M059J (cell line): ENCODE measurements around the gene ZSWIM5. TPM values are rescaled to one million over a fixed set of nuclear protein-coding genes. Genes with fewer than 3 reads are reported as not detected.
"Not testable (repeated sequence)": the region's sequence is repeated elsewhere in the genome, so short reads cannot be mapped to it uniquely, and the experiment has no call there.

Experiments used
- DNase-seq: peaks from one replicate; pipeline ENCODE4 v3.0.0-alpha.2; 2012; ENCODE audit warnings: low read depth
- total RNA-seq: library from RNA; depleted of rRNA; stranded (reverse); fragments of >200 nt; shearing (Covaris generic); gene quantifications from 2 replicates; pipeline ENCODE4 v1.2.3, GENCODE V29; 2014

The ZSWIM5 gene
- total RNA-seq, 1 experiment from 2014 or later: 0.49 TPM

- peak; percentile 40 for DNase-seq
Measured at GRCh38 chr1:45205011-45205909, 1.1 kb downstream of the ZSWIM5 start.

DNA sequence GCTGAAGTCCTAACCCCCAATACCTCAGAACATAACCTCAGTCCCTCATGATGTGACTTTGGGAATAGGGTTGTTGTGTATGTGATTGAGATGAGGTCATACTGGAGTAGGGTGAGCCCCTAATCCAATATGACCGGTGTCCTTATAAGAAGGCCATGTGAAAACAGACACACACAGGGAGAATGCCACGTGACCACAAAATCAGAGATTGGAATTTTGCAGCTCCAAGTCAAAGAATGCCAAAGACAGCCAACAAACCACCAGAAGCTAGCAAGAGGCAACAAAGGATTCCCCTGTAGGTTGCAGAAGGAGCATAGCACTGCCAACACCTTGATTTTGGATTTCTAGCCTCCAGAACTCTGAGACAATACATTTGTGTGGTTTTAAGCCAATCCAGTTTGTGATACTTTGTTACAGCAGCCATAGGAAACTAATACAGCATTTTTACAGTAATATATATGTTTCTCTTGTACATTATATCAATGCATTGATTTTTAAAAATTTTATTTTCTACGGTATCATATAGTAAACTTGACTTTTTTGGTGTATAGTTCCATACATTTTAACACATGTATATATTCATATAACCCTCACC is 5.4 kb downstream of the ZSWIM5 start:
- peak; percentile 24 for DNase-seq

DNA sequence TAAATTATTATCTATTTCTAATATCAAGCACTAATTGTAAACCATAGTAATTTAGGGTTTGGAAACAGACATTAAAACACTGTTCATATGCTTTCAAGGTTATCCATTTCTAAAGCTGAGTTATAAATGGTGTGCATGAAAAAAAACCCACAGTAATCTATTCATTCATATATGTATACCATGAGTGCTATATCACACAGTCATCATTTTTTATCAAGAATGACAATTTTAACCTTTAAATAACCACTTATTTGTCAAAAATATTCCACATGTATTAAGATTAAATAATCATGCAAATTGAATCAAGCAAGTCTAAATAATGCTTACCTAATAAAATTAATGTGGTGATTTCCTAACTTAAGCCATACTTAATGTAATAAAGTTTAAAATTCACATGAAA is 6.0 kb downstream of the ZSWIM5 start:
- no peak for DNase-seq

GRCh38 chr1:45198185-45198584 is 8.2 kb downstream of the ZSWIM5 start:
- no peak for DNase-seq

GRCh38 chr1:45196863-45197262 is 9.5 kb downstream of the ZSWIM5 start:
- DNase-seq: no peak

DNA sequence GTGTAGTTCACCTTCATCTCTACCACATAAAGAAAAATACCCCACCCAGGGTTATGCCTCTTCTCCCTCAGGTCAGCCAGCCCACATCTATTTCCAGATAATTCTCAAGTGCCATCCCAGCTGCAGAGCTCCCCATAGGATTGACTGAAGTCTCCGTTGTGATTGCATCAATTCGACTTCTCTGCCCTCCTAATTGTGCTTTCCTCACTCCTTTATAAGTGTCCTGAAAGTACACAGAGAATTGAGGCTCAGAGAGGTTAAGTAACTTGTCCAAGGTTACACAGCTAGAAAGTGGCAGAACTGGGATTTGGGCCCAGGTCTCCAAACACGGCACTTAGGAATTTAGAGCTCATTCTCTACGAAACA is 15.0 kb downstream of the ZSWIM5 start:
- no peak for DNase-seq

- peak; percentile 31 for DNase-seq
Measured at GRCh38 chr1:45187725-45188124, 18.7 kb downstream of the ZSWIM5 start.

GRCh38 chr1:45179918-45180519 is 26.4 kb downstream of the ZSWIM5 start:
- not testable (repeated sequence) for DNase-seq

DNA sequence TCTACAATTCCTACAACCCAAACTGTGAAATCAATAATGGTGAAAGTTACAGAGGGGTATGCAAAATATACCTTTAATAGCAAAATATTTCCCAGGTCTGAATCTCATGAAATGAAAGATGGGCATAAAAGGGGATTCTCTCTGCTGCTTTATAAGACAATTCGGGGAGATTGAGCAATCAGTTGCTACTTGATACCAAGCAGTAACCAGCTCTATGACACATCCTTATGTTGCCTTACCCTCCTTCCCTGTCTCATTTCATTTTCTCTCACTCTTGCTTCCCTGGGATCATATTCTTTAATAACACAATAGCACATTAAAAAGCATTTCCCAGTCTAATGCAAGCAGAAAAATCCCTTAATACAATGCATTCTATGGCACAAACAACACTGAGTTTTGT is 29.0 kb downstream of the ZSWIM5 start:
- no peak for DNase-seq

- DNase-seq: no peak
Measured at GRCh38 chr1:45172764-45173163, 33.6 kb downstream of the ZSWIM5 start.

- DNase-seq: no peak
Measured at GRCh38 chr1:45172005-45172404, 34.4 kb downstream of the ZSWIM5 start.

DNA sequence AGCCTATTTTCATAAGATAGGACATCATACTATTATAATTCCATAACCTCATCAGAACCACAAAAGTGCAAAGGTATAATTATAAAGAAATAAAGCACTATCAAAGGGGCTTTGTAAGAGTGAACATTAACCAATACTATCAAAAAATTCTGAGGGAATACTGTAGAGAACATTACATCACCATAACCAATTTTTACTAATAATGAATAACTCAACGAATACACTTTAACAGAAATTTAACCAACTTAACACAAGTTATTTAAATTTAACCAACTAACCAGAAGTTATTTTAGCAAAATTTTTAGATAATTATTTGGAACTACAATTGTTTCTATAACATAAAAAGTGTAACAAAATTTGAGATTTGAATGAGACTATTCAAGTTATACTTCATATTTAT is 34.8 kb downstream of the ZSWIM5 start:
- DNase-seq: no peak

DNA sequence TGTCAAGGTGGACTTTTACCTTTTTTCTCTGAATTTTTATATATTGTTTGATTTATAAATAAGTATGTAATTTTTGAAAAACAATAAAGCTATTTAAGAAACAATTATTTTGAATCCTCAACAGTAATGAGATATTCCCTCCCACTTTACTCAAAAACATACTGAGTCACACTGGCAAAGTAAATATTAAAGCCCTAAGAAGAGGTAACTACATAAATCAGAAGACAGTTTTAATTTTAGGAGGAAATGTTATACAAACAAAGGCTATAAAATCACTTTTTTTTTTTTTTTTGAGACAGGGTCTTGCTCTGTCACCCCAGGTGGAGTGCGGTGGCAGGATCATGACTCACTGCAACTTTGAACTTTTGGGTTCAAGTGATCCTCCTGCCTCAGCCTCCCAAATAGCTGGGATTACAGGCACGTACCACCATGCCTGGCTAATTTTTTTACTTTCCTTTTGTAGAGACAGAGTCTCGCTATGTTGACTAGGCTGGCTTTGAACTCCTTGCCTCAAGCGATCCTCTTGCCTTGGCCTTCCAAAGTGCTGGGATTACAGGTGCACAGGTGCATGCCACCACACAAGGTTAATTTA is 36.2 kb downstream of the ZSWIM5 start:
- no peak for DNase-seq

- not testable (repeated sequence) for DNase-seq
Measured at GRCh38 chr1:45167947-45168346, 38.5 kb downstream of the ZSWIM5 start.

- not testable (repeated sequence) for DNase-seq
Measured at GRCh38 chr1:45164307-45164706, 42.1 kb downstream of the ZSWIM5 start.

DNA sequence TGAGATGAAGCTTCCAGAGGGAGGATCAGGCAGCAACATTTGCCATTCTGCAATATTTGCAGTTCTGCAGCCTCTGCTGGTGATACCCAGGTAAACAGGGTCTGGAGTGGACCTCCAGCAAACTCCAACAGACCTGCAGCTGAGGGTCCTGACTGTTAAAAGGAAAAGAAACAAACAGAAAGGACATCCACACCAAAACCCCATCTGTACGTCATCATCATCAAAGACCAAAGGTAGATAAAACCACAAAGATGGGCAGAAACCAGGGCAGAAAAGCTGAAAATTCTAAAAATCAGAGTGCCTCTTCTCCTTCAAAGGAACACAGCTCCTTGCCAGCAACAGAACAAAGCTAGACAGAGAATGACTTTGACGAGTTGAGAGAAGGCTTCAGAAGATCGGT is 43.3 kb downstream of the ZSWIM5 start:
- DNase-seq: not testable (repeated sequence)

- DNase-seq: not testable (repeated sequence)
Measured at GRCh38 chr1:45162041-45163035, 44.1 kb downstream of the ZSWIM5 start.

GRCh38 chr1:45155957-45156356 is 50.4 kb downstream of the ZSWIM5 start:
- no peak for DNase-seq

GRCh38 chr1:45155423-45155822 is 51.0 kb downstream of the ZSWIM5 start:
- DNase-seq: no peak

DNA sequence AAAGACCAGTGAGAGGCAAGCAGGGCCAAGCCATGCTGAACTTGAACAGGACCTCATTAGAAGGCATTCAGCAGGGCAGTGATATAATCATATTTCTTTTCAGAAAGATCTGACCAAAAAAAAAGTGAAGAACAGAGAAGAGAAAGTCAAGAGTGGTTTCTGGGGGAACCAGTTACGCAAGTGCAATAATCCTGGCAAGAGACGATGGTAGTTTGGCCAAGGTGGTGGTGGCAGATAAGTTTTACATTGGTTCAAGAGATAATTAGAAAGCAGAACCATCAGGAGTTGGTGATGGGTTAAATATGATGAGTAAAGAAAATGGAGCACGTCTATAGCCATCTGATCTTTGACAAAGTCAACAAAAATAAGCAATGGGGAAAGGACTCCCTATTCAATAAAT is 54.3 kb downstream of the ZSWIM5 start:
- DNase-seq: no peak

DNA sequence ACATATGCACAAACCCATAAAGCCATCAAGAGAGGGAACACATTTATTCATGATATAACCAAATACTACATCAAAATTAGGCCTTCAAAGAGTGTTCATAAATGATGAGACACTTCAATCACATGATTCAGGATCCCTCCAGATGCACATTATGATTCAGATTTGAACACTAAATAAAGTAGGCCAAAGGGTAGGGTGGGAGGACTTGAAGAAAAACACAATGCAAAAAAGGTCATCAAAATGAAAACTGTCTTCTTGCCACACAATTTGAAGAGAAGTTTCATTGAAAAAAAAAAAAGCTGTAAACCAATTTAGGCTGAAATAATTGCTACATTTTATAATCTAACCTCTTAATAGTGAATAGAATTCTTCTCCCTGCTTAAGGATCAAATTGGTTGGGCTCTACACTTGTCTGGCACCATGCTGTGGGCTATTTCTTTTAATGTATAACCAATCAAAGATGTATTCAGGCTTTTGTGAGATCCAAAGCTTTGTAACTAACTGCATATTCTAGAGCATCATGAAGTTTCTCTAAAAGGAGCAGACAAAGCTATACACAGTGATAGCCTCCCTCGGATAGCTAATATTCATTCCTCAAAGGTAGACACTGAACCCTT is 58.1 kb downstream of the ZSWIM5 start:
- no peak for DNase-seq
